T-helper 2 cell treated with Interferon-gamma antibody and Interleukin-4, amounts not matched to agents 100 ng/mL and 5 ng/mL, for 36 hours (primary cell): Measurements from ENCODE around the gene BIN1. TPM values are rescaled to one million over a fixed set of nuclear protein-coding genes. Genes with fewer than 3 reads are reported as not detected.

ENCODE experiments used
- intact Hi-C: fragments of 100-400 bp; cut with micrococcal nuclease; formaldehyde crosslinking; loops from one replicate; pipeline ENCODE4 v1.15.1; 2023
- total RNA-seq: library from RNA; stranded (reverse); gene quantifications from 2 replicates; pipeline ENCODE4 v1.2.3, GENCODE V29; 2022

The BIN1 gene
- total RNA-seq, 1 donor from 2014 or later, result 120 TPM

DNA sequence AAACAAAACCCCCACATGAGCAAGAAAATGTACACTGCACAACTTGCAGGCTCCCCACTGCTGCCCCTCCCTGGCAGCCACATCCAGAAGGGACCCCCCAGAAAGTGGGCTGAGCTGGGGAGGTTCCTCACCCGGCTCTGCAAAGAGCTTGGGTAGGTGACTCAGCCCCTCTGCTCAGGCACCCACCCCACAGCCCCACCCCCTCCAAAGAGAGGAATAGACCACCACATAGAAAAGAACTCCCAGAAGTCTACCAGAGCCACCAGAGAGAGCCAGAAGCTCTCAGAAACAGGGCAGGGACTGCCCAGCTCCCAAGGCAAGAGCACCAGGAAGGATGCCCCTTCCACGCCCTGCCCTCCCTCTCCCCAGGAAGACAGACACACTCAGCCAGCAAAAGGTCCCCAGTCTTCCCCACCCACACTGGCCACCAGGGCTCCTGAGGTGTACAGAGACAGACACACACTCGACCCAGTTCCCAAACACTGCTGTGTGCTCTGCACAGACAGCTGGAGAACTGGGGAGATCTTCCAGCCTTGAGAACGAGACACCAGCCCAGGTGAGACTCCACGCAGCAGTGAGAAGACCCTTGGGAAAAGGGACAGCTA is 28.2 kb downstream of the BIN1 start:
- intact Hi-C loops, result no loop called here

GRCh38 chr2:127078028-127078427 is 28.9 kb downstream of the BIN1 start:
- intact Hi-C loops, result no loop called here

DNA sequence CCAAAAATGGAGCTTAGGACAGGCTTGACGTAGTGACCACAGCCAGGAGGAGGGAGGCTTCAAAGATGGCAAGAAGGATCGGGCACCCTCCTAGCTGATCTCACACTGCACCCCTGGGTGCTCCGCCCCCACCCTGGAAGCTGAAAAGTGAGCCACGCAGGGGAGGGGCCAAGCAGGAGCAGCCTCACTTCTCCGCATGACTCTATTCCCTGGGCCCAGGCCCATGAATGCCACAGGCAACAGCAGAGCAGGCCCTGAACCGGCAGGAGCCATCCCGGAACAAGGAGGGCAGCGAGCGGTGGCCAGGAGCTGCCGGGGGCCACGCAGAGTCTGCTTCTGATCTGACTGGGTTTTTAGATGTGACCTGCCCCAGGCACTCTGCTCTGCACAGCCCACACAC is 30.0 kb downstream of the BIN1 start:
- intact Hi-C loops, result no loop called here

GRCh38 chr2:127076290-127076689 is 30.7 kb downstream of the BIN1 start:
- intact Hi-C loops, result no loop called here

DNA sequence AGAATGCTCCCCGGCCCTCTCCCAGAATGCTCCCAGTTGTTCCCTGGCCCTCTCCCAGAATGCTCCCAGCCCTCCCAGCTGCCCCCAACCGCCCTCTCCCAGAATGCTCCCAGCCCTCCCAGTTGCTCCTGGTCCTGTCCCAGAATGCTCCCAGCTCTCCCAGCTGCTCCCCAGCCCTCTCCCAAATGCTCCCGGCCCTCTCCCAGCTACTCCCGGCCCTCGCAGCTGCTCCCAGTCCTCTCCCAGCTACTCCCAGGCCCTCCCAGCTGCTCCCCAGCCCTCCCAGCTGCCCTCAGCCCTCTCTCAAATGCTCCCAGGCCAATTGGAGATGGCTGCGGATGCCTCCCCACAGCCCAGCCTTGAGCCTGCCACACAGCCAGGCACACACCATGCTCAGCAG is 31.1 kb downstream of the BIN1 start:
- intact Hi-C loops, result no loop called here

GRCh38 chr2:127074936-127075335 is 32.0 kb downstream of the BIN1 start:
- intact Hi-C loops, result no loop called here

- intact Hi-C loops, result no loop called here
Measured at GRCh38 chr2:127074358-127074757, 32.6 kb downstream of the BIN1 start.

- intact Hi-C loops, result no loop called here
Measured at GRCh38 chr2:127072970-127073369, 34.0 kb downstream of the BIN1 start.

DNA sequence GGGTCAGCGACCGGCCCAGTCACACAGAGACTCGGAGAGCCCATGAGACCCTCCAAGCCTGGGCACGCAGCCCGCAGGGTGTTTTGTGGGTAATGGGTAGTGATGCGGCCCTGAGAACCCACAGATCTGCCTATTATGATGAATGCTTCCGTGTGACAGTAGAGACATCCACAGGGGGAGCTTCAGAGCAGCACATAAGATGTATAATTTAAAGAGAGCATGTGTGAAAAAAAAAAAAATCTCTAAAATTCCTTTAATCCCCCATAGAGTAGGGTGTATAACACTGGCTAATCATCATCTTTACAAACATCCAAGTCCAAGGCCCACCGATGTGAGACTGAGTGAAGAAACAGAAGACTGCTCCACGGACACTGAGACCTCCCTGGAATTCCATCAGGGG is 34.6 kb downstream of the BIN1 start:
- intact Hi-C loops, result no loop called here

DNA sequence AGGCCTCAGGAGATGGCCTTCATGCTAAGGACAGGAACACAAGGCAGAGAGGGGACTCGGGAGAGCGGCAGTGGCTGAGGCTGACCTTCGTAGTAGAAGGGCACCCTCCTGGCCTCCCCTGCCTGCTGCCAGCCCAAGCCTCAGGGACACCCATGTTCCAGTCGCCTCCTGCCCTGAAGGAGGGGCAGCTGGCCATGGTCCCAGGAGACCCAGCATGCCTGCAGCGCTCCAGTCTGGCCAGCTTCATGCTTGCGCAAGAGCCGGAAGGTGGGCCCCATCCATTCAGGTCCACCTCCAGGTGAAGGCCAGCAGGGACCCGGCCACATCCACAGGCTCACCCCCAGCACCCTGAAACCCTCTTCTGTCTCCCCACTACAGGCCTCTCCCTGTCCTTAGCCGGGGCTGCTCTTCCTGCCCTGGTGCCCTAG is 35.0 kb downstream of the BIN1 start:
- intact Hi-C loops, result no loop called here

- intact Hi-C loops, result no loop called here
Measured at GRCh38 chr2:127070221-127070620, 36.7 kb downstream of the BIN1 start.

GRCh38 chr2:127069536-127069935 is 37.4 kb downstream of the BIN1 start:
- intact Hi-C loops, result loop anchor here (2.0 to 5.0 kb wide), 3 partner anchors 38 to 408 kb away; partner anchors contain the start of genes BIN1 and ERCC3

- intact Hi-C loops, result loop anchor here (2.0 to 5.0 kb wide), 3 partner anchors 38 to 408 kb away; partner anchors contain the start of genes BIN1 and ERCC3
Measured at GRCh38 chr2:127069003-127069402, 38.0 kb downstream of the BIN1 start.

DNA sequence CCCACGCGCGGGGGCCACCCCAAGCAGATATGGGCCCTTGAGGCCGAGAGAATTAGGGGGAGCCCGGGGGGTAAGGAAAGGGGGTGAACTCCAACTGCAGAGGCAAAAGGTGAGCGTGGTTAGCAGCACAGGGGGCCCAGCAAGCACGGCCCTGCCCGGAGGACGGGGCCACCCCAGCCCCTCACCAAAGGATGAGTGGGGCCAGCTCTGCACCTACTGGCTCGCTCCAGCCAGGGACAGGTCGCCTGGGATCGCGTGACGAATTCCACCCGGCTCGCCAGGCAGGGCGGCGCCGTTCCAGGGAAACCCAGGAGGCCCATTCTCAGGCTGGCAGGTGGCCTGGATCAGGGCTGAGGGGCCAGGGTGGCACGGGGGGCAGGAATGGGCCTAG is 38.6 kb downstream of the BIN1 start:
- intact Hi-C loops, result loop anchor here (2.0 to 5.0 kb wide), 3 partner anchors 39 to 409 kb away; partner anchors contain the start of genes BIN1 and ERCC3

DNA sequence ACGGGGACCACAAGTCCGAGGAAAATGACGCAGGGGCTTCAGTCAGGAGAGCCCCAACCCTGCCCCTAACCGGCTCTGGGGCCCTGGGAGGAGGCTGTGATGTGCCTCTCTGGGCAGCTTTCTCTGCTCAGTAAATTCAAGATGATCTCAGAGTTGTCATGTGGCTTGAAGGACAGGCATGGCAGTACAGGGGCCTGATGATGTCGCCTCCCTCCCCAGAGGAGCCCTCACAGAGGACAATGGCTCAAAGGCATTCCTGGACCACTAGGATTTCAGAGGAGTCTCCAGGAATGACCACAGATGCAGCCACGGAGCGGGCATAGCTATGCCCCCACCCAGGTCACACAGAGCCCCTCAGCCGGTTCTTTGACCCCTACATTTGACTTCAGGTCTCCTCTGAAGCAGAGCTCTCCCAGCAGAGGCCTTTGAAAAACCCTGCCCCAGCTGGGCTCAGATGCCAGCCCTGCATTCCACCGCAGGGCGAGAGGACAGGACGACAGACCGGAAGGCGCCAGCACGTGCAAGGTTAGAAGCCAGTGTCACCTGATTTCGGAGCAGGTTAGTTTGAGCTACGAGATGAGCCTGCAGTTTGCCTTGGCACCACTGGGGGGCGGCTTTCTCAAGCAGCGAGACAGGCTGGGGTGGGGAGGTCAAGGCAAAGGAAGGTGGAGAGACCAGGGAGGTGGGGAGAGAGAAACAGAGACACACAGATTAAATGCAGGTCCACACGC is 39.2 kb downstream of the BIN1 start:
- intact Hi-C loops, result loop anchor here (2.0 to 5.0 kb wide), 3 partner anchors 40 to 410 kb away; partner anchors contain the start of genes BIN1 and ERCC3

DNA sequence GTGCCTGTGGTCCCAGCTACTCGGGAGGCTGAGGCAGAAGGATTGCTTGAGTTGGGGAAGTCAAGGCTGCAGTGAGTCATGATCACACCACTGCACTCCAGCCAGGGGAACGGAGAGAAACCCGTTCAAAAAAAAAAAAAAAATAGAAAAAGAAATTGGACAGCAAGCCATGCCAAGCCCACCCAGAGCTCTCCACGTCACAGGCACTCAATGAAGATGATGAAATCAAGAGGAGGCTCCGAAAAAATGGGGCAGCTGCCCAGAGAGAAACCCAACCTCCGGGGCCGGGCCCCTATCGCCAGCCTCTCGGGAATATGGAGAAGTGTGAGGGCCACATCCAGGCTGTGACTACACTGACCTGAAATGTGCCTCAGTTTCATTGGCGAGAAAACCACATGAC is 40.0 kb downstream of the BIN1 start:
- intact Hi-C loops, result loop anchor here (5.0 kb wide), 2 partner anchors 40 to 410 kb away; partner anchors contain the start of gene BIN1

- intact Hi-C loops, result loop anchor here (5.0 kb wide), 2 partner anchors 41 to 411 kb away; partner anchors contain the start of gene BIN1
Measured at GRCh38 chr2:127065940-127066318, 41.0 kb downstream of the BIN1 start.

- intact Hi-C loops, result loop anchor here (5.0 kb wide), 2 partner anchors 42 to 412 kb away; partner anchors contain the start of gene BIN1
Measured at GRCh38 chr2:127065299-127065939, 41.5 kb downstream of the BIN1 start.

DNA sequence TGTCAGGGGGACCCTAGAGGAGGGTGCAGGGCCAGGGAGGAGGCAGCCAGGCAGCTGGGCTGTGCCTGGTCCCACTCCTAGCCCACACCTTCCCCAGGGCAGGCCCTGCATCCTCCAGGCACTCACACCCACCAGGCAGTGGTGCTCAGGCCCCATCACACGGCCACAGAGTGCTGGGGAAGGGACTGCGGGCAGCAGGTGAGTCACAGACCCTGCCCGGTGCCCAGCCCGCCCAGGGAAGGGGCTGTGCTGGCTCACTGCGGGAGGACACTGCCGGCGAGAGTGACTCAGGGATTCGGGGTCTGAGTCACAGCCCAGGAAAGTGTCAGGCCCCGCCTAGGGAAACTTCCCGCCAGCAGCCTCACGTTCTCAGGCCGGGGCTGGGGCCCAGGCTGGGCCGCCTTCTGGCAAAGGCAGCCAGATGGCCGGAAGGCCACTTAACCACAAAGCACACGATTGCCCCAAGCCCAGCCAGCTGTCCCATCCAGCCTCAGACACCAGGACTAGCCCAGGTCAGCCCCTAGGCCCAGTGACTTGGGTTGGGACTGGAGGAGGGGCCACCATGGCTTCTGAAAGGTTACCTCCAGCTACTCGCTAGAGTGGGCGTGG is 42.2 kb downstream of the BIN1 start:
- intact Hi-C loops, result loop anchor here (5.0 kb wide), 2 partner anchors 43 to 413 kb away; partner anchors contain the start of gene BIN1

DNA sequence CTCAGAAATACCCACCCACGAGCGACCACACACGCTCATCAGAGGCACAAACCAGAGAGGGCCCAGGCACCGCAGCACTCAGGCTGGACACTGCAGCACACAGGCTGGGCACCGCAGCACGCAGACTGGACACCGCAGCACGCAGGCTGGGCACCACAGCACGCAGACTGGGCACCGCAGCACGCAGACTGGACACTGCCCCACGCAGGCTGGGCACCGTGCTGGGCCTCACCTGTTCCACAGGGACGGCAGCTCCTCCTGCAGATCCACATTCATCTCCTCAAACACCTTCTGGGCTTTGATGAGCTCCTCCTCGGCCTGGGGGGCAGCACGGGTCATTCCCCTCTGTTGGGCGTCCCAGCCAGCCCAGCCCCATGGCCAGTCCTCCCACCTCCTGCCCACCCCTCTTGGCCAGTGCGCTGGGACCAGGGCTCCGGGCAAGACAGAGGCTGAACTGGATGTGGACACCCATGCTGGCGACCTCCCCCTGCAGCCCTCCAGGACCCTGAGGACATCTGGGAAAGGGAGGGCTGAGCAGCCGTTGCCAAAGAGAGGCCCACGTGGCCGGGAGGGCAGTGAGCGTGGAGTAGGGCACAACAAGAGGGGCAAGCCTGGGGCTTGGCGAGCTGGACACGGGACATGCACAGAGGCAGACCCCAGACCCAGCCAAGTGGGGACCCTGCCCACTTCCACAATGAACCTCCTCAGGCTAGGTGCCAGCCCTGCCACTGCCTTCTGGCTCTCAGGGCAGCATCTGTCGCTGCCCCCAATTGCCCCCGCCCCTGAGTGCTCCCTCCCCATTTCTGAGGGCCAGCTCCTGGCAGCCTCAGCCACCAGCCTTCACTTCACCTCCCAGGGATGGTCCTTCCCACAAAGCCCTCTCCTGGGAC is 43.0 kb downstream of the BIN1 start:
- intact Hi-C loops, result no loop called here
